AG09319 (cell line): ENCODE data around the gene TUBGCP6.

ENCODE experiments used
- DNase-seq: peaks from one replicate; pipeline ENCODE4 v3.0.0-alpha.2; 2010; ENCODE audit warnings: low read depth; ENCODE audit errors: extremely low read depth
- CTCF ChIP-seq: IDR thresholded peaks from 2 replicates; pipeline ENCODE4 v1.5.1; 2011; ENCODE audit warnings: low read depth, mild to moderate bottlenecking, inconsistent platforms, low read length, moderate library complexity

TUBGCP6 gene

GRCh38 chr22:50233223-50233622, 11.6 kb downstream of the TUBGCP6 start:
- DNase-seq: no peak
- no peak for TF ChIP-seq CTCF

- DNase-seq: no peak
- TF ChIP-seq CTCF: no peak
These were observed 12.2 kb downstream of the TUBGCP6 start for GRCh38 chr22:50232481-50233151.

GRCh38 chr22:50229370-50229769, 15.5 kb downstream of the TUBGCP6 start:
- DNase-seq: no peak
- no peak for TF ChIP-seq CTCF

GRCh38 chr22:50228366-50228765, 16.5 kb downstream of the TUBGCP6 start:
- no peak for TF ChIP-seq CTCF
- DNase-seq: no peak

GRCh38 chr22:50227579-50228215, 17.1 kb downstream of the TUBGCP6 start:
- TF ChIP-seq CTCF: no peak
- no peak for DNase-seq

- no peak for DNase-seq
- no peak for TF ChIP-seq CTCF
These were observed 18.0 kb downstream of the TUBGCP6 start for GRCh38 chr22:50226875-50227165.

- TF ChIP-seq CTCF: no peak
- no peak for DNase-seq
These were observed 18.6 kb downstream of the TUBGCP6 start for GRCh38 chr22:50226063-50226874.
